CD4-positive, alpha-beta T cell treated with Interleukin-6 for 4 hours (primary cell): Measurements from ENCODE around the gene POU2F1.
A peak's percentile ranks its signal among the peaks of the same experiment; 100 is the strongest.

ENCODE experiments used
- DNase-seq: peaks from one replicate; pipeline ENCODE4 v3.0.0-alpha.2; 2020; ENCODE audit warnings: mixed read lengths

POU2F1 gene

DNA sequence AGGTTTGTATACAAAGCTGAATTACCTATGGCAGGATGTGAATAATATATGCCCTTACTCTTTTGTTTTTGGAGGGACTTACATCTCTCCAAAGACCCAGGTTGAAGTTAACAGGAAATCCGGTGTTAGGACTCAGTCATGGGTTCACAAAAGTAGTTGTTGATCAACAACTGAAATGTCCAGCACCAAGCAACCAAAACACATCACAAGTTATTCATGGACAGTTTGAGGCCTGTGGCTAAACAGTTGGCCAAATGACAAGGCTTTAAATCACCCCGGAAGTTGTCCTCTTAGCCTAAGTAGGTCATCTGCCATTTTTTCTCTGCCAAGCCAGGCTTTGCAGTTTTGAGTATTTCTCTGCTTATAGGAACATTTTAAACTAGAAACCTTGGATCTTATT lies 207.7 kb downstream of the POU2F1 start:
- no peak for DNase-seq

DNA sequence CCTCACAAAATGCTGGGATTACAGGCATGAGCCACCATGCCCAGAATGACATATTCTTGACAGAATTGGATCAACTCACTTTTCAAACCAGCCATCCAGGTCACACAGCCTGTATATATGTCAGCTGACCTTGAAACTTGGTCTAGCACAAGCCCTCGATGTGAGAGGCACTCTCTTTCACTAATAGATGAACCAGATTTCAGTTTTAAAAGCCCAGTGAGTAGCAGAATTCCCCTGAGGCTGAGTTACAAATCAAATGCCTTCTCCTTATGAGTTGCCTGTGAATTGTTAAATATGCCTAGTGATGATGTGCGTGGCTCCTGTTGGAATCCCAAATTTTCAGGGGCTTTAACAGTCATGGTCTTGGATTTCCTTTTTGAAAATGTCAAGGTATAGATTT lies 208.9 kb downstream of the POU2F1 start:
- no peak for DNase-seq

- DNase-seq: no peak
These were observed 209.6 kb downstream of the POU2F1 start for GRCh38 chr1:167430134-167430848.

- DNase-seq: no peak
These were observed 210.2 kb downstream of the POU2F1 start for GRCh38 chr1:167430849-167431242.

DNA sequence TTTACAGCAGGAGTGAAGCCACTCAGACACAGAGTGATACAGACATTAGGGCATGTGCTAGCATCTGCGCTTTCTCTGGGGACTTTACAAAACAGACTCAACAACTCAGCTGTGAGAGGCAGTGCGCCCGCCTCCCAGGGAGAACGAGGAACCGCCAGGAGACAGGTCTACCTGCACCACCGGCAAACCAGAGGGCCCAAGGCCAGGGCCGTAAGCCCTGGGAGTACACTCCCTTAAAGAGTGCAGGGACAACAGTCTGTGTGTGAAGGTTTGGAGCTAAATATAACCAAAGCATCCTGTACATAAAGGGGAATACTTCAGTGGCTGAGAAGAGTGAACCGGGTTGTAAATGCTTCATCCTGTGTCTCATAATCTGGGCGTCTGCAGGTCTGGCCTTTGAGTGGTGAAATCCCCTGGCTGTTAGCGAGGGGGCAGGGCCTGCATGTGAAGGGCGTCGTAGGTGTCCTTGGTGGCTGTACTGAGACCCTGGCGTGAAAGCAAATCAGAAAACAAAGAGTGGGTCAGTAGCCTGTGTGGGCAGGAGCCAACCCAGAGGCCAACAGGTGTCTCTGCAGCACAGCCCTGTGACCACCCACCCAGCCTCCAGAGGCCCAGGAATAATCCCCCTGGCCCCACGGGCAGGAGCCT lies 210.7 kb downstream of the POU2F1 start:
- DNase-seq: no peak

DNA sequence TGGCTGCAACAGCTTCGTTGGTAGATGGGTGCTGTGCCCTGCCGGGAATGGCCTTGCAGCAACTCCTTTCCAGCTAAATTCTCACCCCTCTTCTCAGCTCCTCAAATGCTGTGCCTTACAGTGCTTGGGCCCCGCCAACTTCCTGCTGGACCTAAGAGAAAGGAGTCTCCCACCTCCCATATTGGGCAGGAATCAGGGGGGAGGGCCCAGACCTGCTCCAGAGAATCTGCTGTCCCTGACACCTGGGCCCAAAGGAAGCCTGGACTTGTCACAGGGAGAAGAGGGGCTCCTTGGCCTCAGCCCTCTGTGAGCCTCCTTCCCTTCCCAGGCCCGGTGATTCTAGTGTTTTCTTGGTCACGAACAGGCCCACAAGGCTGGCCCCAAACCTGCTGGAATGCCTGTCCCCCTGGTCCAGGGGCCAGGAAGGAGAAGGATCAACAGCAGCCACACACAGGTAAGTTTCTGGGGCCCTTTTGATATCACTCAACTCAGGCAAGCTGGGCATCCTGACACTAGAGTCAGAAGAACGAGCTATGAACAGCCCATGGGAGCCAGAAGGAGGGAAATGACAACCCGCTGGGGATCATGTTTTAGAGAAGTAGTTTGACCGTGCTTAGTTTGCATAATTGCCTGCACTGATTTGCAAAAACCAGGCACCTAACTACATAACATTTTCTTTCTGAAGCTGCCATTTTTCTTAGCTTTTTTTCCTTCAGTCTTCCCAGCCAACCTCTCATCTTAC lies 211.4 kb downstream of the POU2F1 start:
- DNase-seq: no peak

- no peak for DNase-seq
These were observed 212.1 kb downstream of the POU2F1 start for GRCh38 chr1:167432780-167433179.

DNA sequence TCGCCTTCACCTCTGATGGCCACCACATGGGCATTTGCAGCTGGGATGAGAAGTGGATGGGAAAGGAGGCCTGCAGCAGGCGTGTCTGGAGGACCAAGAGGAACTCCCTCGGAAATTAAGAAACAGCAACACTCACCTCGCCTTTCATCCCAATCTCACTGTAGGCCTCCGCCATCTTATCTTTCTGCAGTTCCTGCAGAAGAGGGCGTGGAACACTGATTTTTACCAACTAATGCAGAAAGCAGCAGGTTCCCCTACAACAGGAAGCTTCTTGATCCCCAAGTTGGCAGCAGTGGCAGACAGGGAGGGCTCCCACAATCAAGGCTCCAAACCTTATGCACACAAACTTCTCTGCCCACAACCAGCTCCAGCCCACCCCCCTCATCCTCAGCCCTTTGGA lies 213.2 kb downstream of the POU2F1 start:
- no peak for DNase-seq

DNA sequence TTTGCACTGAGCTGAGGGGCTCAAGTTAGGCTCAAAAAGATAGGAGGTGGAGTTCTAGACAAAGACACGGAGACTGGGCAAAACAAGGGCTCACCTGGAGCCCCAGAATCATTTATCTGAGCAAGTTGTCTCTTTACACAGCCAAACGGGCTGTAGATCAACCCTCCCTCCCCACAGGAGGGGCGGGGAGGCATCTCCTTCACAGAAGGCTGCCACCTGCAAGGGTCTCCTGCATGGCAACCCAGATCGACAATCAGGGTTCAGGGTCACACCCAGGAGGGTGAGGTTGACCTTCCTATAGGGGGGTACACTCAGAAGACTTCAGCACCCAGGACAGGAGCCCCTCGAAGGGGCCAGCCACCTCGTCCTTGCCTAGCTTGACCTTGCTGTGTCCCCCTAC lies 213.6 kb downstream of the POU2F1 start:
- no peak for DNase-seq

DNA sequence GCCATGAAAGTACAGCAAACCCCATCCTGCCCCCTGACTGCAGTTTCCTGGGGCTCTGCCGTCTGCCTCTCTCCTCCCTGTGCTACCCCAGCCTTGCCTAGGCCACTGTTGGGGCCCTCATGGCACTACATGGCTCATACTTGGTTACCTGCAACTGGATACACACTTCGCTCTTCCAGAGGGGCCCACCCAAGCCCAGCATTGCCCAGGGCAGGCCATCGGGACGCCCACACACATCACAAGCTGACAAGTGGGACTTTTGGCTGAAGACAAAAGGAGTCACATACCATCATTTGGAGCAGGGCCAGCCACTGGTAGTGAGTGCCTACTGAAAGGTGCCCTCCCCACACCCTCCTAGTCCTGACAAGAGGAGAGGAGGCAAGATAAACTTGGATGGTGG lies 214.8 kb downstream of the POU2F1 start:
- no peak for DNase-seq

- peak; percentile 59 for DNase-seq
These were observed 217.8 kb downstream of the POU2F1 start for GRCh38 chr1:167438171-167439138.

- DNase-seq: peak; percentile 34
These were observed 218.8 kb downstream of the POU2F1 start for GRCh38 chr1:167439301-167439988.

DNA sequence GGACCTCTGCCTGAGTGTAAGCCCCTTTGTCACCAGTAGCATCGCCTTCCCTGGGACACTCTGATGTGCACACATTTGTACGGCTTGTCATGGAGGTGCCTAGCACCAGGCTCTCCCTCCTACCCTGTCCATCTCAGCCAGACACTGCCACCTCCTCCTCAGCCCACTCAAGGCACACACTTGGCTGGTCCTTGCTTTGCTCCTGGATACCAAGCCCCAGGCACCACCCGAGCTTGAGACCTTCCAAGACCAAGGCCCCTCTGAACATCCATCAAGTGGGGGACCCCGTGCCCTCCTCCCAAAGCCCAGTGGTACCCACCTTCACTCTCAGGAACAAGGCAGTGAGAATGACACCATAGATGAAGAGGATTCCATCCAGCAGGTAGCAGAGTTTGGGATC lies 219.7 kb downstream of the POU2F1 start:
- peak; percentile 1 for DNase-seq

GRCh38 chr1:167440776-167441175 lies 220.1 kb downstream of the POU2F1 start:
- DNase-seq: peak; percentile 1

DNA sequence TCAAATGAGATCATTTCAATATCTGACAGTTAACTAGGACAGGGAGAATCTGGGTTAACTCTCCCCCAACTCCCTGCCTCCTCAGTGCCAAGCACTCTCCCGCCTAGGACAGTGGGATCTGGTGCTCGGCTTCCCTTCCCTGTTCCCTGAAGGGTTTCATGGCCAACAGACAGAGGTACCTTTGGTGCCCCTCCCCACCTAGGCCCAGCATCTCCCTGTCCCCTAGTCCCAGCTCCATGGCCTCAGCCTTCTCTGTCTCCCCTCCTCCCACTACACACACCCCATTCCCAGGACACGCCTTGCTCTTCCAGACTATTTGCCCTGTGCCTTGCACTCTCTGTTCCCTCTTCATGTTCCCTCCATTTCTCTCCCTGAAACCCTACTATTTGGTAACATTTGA lies 220.5 kb downstream of the POU2F1 start:
- DNase-seq: peak; percentile 1

DNA sequence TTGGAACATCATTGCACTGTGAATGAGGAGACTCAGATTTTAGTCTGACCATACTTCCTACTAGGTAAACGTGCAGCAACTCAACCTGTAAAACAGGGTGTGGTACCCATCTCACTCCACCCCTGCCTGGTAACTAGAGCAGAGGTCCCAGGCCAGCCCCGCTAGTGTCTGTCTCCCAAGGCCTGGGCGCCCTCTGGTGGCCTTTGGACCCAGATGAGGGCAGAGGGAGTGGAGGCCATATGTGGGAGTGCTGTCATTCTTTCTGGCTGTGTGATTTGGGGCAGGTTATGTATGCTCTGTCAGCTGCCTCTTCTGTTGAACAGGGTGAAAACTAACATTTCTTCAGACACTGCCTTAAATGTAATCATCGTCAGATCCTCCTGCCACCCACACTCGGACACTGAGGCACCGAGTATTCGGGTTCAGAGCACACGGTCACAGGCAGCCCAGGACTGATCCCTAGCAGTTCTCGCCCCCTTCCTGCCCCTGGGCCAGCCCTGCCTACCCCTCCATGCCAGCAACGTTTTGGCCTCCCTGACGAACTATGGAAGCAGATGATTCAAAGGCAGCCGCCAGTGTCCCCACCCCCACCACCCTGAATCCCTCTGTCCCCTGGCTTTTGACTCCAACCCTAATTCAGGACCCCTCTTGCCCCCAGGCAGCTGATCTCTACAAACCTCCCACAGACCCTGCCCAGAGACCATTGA lies 221.6 kb downstream of the POU2F1 start:
- peak; percentile 90 for DNase-seq

GRCh38 chr1:167442854-167443565 lies 222.3 kb downstream of the POU2F1 start:
- DNase-seq: peak; percentile 0

DNA sequence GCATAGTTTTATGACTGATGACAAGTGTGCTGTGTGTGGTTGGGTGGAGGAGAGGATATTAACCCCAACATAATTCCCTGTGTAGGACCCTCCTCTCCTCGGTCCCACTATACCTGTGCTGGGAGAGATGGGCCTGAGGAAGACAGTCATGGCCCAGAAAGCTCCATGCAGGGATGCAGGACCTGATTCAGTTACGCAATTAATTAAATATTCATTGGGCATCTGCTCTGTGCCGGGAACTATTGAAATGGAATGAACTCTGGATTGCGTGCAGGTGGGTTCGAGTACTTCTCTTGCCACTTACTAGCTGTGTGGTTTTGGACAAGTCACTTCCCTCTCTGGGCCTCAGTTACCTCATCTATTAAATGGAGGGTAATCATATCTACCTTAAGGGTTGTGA lies 223.1 kb downstream of the POU2F1 start:
- DNase-seq: no peak

DNA sequence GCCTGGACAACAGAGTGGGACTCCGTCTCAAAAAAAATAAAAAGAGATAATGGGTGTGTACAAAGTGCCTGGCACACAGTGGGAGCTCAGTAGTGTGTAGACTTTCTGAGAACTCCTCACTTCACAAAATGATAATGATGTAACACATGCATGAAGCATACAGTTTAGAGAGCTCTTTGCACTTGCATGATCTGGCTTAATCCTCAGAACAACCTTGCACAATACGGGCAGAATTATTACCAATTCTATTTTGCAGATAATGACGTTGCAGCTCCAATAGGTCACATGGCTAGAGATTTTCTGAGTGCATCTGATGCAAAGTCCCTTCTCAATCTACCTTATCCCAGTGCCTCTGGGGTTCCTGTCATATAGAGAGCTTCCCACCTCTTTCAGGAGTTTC lies 226.3 kb downstream of the POU2F1 start:
- DNase-seq: peak; percentile 1

DNA sequence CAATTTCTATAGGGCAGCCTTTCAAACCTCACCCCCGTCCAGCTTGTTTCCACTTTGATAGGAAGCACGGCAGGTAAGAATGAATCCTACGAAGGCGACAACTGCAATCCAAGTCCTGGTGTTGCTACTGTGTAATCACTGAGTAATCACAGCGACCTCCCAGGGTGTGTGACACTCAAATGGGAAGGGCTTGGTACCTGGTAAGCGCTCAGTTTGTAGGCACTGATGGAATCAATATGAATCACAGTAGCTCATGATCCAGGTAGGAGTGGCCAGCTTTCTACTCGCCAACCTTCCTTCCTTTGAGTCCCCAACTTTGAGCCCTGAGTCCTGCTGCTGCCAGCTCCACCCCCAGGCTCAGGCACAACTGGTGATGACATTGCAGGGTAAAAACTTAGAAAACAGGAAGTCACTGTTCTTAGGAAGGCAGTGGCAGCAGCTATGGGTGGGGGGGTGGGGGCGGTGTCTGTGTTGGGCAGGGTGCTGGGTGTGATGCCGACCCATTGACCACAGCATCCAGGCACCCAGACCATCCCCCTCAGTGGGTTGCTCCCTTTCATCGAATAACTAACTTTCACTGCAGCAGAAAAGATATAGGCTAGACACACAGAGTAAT lies 226.9 kb downstream of the POU2F1 start:
- DNase-seq: peak; percentile 79
